ENCODE results near the gene GDF9. TPM values are rescaled to one million over a fixed set of nuclear protein-coding genes. Genes with fewer than 3 reads are reported as not detected.

The GDF9 gene
- total RNA-seq, 1 donor from 2014 or later, result 0.52 TPM

DNA sequence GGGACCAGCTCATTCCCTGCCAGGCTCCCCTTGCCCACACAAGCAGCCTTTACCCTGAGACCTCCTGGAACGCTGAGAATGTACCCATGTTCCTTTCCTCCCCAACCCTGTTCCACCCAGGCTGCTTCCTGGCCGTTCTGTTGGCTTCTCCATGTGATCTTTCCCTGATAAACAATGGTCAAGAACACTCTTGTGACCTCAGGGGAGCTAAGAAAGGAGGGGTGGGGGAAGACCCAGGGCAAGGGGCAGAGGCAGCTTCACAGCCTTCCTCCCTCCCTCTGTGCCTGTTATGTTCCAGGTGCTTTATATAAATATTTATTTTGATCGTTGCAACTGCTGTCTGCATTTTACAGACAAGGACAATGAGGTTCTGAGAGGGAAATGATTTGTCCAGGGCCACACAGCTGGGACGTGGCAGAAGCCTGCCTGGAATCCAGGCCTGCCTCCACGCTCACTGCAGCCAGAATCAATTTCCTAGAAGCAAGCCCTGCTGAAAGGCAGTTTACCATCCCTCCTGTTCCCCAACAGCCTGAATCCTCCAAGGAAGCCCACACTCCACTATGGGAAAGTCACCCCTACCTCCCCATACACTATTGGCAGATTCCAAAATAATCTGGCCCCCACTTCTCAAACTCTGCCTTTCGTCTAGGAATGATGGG, 39.7 kb downstream of the GDF9 start:
- no peak overlapping the region for H3K4me3 ChIP-seq (ENCODE audit: low read depth, low read length)
- DNase-seq (ENCODE audit: low read depth), result no peak
- TF ChIP-seq, protein P1, sequence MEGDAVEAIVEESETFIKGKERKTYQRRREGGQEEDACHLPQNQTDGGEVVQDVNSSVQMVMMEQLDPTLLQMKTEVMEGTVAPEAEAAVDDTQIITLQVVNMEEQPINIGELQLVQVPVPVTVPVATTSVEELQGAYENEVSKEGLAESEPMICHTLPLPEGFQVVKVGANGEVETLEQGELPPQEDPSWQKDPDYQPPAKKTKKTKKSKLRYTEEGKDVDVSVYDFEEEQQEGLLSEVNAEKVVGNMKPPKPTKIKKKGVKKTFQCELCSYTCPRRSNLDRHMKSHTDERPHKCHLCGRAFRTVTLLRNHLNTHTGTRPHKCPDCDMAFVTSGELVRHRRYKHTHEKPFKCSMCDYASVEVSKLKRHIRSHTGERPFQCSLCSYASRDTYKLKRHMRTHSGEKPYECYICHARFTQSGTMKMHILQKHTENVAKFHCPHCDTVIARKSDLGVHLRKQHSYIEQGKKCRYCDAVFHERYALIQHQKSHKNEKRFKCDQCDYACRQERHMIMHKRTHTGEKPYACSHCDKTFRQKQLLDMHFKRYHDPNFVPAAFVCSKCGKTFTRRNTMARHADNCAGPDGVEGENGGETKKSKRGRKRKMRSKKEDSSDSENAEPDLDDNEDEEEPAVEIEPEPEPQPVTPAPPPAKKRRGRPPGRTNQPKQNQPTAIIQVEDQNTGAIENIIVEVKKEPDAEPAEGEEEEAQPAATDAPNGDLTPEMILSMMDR (conservative IDR thresholded peaks at IDR 0.05; ENCODE audit: low read depth, low read length), result no peak

DNA sequence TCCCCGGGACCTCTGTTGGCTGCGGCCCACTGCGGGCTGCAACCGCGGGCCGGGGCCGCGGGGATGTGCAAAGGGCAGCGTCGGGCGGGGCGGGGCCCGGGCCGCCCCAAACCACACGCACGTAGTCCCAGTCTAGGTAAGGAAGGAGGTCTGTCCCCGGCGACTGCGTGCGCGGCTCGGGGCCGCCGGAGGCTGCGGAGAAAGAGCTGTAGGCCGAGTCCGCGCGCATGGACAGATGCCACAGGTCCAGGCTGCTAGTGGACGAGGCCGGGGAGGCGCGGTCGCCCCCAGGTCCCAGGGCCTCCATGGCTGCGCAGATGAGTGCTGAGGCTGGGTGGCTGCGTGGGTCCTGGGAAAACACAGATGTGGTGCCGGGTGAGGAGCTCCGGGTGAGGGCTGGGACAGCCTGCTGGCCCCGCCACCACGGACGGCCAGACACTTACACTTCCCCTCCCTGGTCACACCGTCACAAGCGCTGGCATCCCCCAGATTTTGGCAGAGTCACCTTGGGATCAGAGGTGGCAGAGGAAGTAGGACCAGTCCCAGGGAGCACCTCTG, 40.4 kb downstream of the GDF9 start:
- TF ChIP-seq, protein P1 (conservative IDR thresholded peaks at IDR 0.05; ENCODE audit: low read depth, low read length), result no peak
- no peak for DNase-seq (ENCODE audit: low read depth)
- no peak overlapping the region for H3K4me3 ChIP-seq (ENCODE audit: low read depth, low read length)

DNA sequence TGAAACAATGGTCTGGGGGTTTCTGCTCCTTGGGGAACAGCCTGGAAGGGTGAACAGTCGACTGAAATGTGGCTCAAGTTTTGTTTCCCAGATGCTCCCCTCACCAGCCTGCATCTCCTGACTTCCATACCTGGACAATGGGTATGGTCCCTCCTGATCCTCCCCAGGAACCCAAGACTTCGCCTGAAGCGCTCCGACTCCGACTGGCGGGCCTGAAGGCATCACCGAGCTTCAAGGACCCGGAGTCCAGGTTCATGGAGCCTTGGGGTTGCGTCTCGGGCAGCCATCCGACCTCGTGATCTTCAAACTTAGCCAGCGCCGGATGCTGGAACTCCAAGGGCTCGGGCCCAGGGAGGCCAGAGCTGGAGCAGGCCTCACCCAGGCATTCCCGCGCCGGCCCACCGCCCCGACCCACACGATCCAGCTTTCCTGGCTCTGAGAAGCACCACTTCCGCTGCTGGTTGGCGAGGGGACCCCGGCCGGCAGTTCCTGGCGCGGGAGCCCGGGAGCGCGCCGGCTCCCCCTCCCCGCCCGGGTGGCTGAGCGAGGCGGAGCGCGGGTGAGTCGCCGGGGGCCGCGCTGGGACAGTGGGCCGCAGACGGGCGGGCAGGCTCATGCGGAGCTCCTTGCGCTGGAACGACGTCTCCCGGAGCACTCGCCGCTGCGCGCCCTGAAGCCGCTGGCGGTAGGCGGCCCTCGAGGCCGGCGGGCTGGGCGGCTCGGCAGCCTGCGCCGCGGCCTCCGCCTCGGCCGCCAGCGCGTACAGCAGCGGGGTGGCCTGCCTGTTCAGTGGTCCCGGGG, 41.0 kb downstream of the GDF9 start:
- no peak overlapping the region for H3K4me3 ChIP-seq (ENCODE audit: low read depth, low read length)
- TF ChIP-seq, protein P1 (conservative IDR thresholded peaks at IDR 0.05; ENCODE audit: low read depth, low read length), result no peak
- DNase-seq (ENCODE audit: low read depth), result no peak

DNA sequence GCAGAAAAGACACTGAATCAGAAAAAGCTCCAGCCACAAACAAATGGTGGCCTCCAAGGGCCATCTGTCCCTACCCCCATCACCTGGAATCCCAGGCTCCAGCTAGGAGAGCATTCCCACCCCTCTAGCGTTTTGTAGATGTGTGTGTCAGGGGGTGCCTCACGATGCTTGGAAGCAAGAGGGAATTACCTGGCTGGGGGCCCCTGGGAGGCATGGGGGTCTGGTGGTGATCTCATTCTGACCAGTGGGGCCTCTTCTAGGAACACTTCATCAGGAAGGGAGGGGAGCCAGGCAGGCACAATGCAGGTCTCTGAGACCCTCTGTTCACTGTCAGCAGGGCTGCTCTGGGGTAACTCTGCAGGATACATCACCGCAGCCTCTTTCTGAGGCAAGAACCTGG, 41.8 kb downstream of the GDF9 start:
- TF ChIP-seq, protein P1 (conservative IDR thresholded peaks at IDR 0.05; ENCODE audit: low read depth, low read length), result no peak
- H3K4me3 ChIP-seq (ENCODE audit: low read depth, low read length), result no peak overlapping the region
- no peak for DNase-seq (ENCODE audit: low read depth)

DNA sequence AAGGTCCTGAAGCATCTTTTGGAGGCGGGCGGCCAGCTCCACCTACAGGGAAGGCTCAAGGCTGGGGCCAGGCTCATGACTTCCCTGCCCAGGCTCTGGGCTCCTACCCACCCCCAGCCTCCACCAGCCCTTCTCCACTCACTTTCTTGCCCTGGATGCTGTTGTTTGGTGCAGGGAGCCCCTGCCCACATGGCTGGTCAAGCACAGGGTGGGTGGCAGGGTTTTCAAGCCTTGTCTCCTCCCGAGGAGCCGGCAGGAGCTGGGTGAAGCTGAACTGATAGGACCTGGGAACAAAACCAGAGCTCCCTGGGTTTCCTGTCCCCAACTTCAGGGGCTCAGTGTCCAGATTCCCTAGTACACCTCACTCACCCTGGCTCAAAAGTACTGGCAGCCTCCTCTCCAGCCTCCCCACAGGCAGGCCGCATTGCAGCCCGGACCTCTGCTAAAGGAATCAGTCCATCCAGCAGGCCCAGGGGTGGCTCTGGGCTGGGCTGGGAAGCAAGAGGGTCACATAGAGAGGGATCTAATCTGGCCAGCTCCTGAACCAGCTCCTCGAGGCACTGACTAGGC, 42.7 kb downstream of the GDF9 start:
- DNase-seq (ENCODE audit: low read depth), result no peak
- TF ChIP-seq, protein P1 (conservative IDR thresholded peaks at IDR 0.05; ENCODE audit: low read depth, low read length), result no peak
- peak overlapping the region; percentile 46 for H3K4me3 ChIP-seq (ENCODE audit: low read depth, low read length)

DNA sequence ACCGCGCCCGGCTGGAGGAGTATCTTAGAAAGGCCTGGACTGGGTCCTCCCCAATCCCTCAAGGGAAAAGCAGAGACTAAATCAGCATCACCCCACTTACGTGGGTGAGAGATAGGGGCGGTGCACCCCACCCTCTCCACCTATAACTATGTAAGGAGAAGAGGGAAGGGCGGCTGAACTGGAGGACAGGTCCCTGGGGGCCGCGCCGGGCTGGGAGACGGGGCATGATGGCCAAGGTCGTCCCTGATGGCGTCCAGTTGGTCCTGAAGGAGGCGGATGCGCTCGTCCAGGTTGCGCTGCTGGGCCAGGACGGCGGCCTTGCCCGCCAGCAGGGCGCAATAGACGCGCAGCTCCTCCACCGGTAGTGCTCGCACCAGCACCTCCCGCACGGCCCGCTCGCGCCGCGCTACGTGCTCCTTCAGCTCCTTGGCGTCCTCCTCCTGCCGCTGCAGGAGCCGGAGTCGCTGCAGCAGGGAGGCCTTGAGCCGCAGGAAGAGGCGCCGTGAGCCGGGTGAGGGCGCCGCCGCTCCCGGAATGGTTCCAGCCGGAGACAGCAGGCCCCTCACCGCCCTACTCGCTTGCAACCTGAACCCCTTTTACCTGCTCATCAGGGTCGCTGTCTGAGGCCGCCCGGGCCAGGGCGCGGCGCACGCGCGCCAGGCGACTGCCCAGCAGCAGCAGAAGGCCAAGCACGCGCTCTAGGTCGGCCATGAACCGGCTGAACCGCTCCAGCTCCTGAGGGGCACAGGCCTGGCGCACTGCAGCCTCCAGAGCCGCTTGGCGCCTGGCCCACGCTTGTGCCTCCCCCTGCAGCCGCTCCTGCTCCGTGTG, 43.4 kb downstream of the GDF9 start:
- no peak for DNase-seq (ENCODE audit: low read depth)
- TF ChIP-seq, protein P1 (conservative IDR thresholded peaks at IDR 0.05; ENCODE audit: low read depth, low read length), result no peak
- peak overlapping the region; percentile 46 for H3K4me3 ChIP-seq (ENCODE audit: low read depth, low read length)

Data from epithelial cell of proximal tubule (primary cell).